ENCODE measurements around the gene PDZD4. TPM values are rescaled to one million over a fixed set of nuclear protein-coding genes. Genes with fewer than 3 reads are reported as not detected.

The PDZD4 gene
- total and polyA plus RNA-seq, 9 of the 15 experiments (the other 6 are each of a cell fraction or from before 2014, with no cell fraction given) = 0.05 to 0.38 (median 0.07) TPM; not detected in 5

GRCh38 chrX:153828723-153829548, 1.4 kb downstream of the PDZD4 start (continued):
- no peak for TF ChIP-seq CUX1 (CRISPR knock-in tag; IDR thresholded peaks at IDR 0.05)

GRCh38 chrX:153828308-153828707, 2.0 kb downstream of the PDZD4 start:
- BruUV-seq (replicated peaks) = no TSS peak
- H3K36me3 ChIP-seq (ENCODE audit: control insufficient read depth, insufficient read depth, low read length) = no peaks in the 10 kb centered on the region
- H3K9me1 ChIP-seq (ENCODE audit: control insufficient read depth, insufficient read depth, low read length) = no peaks in the 10 kb centered on the region
- no peak overlapping the region for H3K9ac ChIP-seq (ENCODE audit: insufficient read depth in 1 of 2, low read depth in 2 of 2, low read length in 2 of 2)
- in situ Hi-C loops (cut with MboI) (no loop called here), intact Hi-C loops (cut with micrococcal nuclease) (no loop called here)
- H3K4me1 ChIP-seq (replicated peaks in 1 of 2; ENCODE audit: control insufficient read depth in 2 of 2, insufficient read depth in 2 of 2, low read length in 2 of 2) = peaks cover 0 to 28% of the 10 kb centered on the region in 2 experiments; a peak in 2 of 5 replicates
- POLR2A ChIA-PET = no interaction called here
- FAIRE-seq (no peak), ATAC-seq (no peak), DNase-seq (ENCODE audit: extremely low read depth in 1 of 4, low spot score in 3 of 4) (no peak)
- H4K20me1 ChIP-seq (replicated peaks; ENCODE audit: control insufficient read depth, insufficient read depth, low read length) = 0 out of 2 replicates have a peak, but pooled peaks cover 3% of the 10 kb centered on the region
- H2AFZ ChIP-seq (ENCODE audit: low read depth, low read length) = no peak overlapping the region
- H3K27ac ChIP-seq (ENCODE audit: extremely low read depth, low read depth, low read length) = no peak overlapping the region
- WGBS (ENCODE audit: insufficient coverage, low coverage, missing lambda C conversion rate) = 23% methylated on average over 14 of the region's 17 CpGs
- CTCF ChIA-PET (ENCODE audit: low intra/inter-chr PET ratio) = no interaction called here
- no peak overlapping the region for H3K4me2 ChIP-seq (ENCODE audit: insufficient read depth, low read length)
- H3K79me2 ChIP-seq (ENCODE audit: control insufficient read depth, insufficient read depth, low read length) = no peaks in the 10 kb centered on the region
- H3K9me3 ChIP-seq (replicated peaks; ENCODE audit: control insufficient read depth, insufficient read depth, low read depth, low read length) = no peaks in the 10 kb centered on the region
- peaks cover 25 to 68% of the 10 kb centered on the region in 2 experiments; a peak in 4 of 5 replicates for H3K27me3 ChIP-seq (ENCODE audit: control insufficient read depth in 2 of 2, insufficient read depth in 2 of 2, low read length in 2 of 2)
- H3K4me3 ChIP-seq = no peak overlapping the region
- no peak for TF ChIP-seq E2F5 (CRISPR knock-in tag; IDR thresholded peaks at IDR 0.05)
- no peak for TF ChIP-seq LCOR (CRISPR knock-in tag; IDR thresholded peaks at IDR 0.05)
- no peak for TF ChIP-seq ZNF512 (tag; IDR thresholded peaks at IDR 0.05)
- TF ChIP-seq PML (IDR thresholded peaks at IDR 0.05; ENCODE audit: low read length) = no peak
- no peak for TF ChIP-seq ZNF778 (CRISPR knock-in tag; IDR thresholded peaks at IDR 0.05)
- TF ChIP-seq ZNF134 (CRISPR knock-in tag; conservative IDR thresholded peaks at IDR 0.05) = no peak
- no peak for TF ChIP-seq PPARD (CRISPR knock-in tag; IDR thresholded peaks at IDR 0.05)
- TF ChIP-seq ZBTB33 (CRISPR knock-in tag; IDR thresholded peaks at IDR 0.05) = no peak
- TF ChIP-seq KLF1 (tag; IDR thresholded peaks at IDR 0.05) = no peak

Data from K562 (cell line).